Amniotic stem cell (primary cell): ENCODE measurements around the gene MUC2.

ENCODE experiments used
- DNase-seq: peaks from one replicate; lab custom pipeline; 2025; lab: John Stamatoyannopoulos, UW

The MUC2 gene

GRCh38 chr11:1036931-1037330 is 37.7 kb upstream of the MUC2 start:
- DNase-seq = no peak

- no peak for DNase-seq
Observed at GRCh38 chr11:1037506-1038055, 37.1 kb upstream of the MUC2 start.

DNA sequence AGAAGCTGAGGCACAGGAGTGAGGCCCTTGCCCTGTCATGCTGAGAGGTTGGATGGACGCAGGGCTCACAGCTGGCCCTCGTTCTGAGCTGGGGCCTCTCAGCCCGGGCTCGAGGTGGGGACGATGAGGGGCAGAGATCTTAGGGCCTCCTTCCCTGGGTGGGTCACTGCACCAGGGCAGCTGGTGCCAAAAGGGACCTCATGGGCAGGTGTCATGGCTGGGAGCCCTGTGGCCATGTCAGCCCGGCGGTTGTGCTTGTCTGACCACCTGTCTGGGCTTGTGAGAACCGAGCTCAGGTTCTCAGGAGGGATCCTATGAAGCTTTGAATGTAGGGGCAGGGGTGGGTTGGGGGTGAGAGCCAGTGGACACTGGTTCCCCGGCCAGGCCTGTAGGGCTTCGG is 36.3 kb upstream of the MUC2 start:
- DNase-seq = no peak

DNA sequence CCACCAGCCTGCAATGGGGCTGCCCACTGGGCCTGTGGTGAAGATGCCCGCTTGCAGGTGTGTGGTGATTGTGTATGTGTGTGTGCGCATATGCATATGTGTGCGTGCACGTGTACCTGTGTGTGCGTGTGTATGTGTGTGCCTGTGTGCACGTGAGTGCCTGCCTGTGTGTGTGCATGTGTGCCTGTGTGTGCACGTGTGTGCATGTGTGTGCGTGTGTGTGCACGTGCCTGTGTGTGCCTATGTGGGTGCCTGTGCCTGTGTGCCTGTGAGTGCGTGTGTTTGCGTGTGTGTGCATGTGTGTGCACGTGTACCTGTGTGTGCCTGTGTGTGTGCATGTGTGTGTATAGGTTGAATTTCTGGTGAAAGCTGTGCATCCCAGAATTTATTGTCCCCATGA is 35.8 kb upstream of the MUC2 start:
- DNase-seq = no peak

- no peak for DNase-seq
Observed at GRCh38 chr11:1039481-1040427, 34.9 kb upstream of the MUC2 start.

GRCh38 chr11:1040428-1041148 is 34.1 kb upstream of the MUC2 start:
- no peak for DNase-seq

- no peak for DNase-seq
Observed at GRCh38 chr11:1041149-1041467, 33.6 kb upstream of the MUC2 start.

GRCh38 chr11:1041471-1041870 is 33.2 kb upstream of the MUC2 start:
- no peak for DNase-seq

DNA sequence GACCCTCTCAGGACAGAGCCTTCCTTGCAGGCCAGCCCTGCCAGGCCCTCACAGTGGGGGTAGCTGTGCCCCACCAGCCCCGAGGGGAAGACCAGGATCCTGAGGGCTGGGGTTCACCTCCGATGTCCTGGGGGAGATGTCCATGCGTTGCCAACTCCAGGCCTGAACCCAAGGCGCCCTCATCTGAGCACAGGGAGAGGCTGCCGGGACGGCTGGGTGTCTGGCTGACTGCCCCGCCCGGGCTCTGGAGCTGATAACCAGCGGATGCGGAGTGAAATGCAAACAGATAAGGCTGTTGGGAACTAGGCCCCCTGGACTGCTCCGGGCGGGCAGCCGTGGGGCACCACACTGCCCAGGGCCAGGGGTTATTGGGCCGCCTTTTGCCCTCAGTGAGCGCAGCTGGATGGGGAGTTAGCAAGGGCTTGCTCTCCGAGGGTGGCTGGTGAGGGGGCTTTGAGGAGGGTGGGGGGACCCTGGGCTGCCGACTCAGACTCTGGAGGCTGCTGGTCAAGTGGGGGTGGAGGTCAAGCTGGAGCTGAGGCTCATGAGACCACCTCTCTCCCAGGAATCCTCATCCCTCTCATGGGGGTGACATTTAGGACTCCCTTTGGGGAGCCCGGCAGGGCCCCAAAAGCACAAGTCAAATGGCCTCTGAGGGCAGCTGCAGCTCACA is 32.6 kb upstream of the MUC2 start:
- DNase-seq = no peak

GRCh38 chr11:1042626-1043562 is 31.8 kb upstream of the MUC2 start:
- no peak for DNase-seq

DNA sequence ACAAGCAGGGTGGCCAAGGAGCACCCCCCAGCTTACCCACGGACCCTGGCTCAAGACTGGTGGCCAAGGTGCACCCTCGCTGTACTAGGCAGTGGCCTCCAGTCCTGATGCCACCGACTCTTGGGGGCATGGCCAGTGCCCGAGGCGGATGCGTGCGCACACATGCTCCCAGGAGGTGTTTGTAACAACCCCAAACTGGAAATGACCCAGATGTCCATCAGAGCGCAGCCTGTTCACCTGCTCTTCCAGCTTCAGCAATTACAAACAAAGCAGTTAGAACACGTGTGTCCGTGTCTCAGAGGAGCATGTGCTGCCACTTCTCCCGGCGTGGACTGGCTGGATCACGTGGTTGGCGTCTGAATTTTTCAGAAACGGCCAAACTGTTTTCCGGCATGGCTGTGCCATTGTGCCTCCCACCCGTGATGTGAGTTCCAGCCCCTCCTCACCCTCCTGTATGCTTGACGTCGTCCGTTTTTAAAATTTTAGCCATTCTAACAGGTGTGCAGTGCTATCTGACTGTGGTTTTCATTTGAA is 31.0 kb upstream of the MUC2 start:
- no peak for DNase-seq

GRCh38 chr11:1044160-1044559 is 30.5 kb upstream of the MUC2 start:
- no peak for DNase-seq

- no peak for DNase-seq
Observed at GRCh38 chr11:1047595-1048156, 27.0 kb upstream of the MUC2 start.

DNA sequence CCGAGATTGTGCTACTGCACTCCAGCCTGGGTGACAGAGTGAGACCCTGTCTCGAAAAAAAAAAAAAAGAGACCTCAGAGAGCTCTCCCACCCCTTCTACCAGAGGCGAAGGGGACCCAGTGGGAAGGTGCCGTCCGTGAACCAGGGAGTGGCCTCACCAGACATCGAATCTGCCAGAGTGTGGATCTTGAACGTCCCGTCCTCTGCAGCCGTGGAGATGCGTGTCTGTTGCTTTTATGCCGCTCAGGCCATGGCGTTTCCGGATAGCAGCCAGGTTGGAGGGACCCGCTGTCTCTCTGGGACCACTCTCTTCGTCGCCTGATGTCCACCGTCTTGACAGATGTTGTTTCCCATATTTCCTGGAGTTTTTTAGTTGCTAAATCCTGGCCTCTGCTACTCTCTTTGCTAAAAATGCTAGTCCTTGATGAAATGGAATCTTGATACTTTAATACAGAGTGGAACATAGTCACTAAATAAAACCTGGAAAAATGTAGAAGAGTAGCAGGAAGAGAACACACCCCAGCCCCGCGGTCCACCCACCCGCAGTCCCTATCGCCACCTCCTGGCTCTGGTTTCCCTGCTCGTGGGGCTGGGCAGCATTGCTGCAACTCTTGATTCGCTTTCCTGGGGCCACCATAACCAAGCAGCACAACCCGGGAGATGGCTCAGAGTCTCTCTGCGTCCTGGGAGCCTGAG is 26.2 kb upstream of the MUC2 start:
- no peak for DNase-seq

DNA sequence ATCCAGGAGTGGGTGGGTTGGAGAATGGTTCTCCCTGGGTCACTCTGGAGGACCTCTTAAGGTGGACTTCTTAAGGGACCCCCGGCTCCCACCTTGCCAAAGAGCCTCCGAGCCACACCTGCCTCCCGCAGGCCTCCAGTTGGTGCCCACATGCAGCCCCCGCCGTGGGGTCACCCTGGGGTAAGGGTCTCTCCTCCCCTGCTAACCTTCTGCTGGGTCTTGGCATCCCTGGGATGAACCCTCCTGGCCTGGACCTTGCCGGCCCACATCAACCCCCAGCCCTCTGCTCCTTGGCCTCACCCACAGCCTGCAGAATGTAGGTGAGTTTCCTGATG is 25.6 kb upstream of the MUC2 start:
- DNase-seq = no peak

DNA sequence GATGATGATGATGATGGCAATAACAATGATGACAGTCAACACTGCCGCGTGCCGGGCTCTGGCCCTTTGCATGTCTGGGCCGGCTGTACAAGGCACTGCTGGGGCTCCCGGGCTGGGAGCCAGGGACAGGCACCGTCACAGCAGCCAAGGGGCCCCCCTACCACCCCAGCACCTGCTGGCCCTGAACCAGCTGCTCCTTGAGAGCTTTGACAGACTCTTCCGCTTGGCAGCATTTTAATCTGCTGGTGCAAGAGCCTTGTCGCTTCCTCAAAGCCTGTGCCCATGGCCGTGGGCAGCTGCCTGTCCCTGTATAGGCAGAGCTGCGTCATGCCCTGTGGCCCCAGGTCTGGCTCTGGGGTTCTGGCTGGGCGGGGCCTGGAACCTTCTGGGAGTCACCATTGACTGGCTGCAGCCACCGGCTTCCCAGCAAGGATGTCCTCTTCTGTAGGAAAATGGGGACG is 25.2 kb upstream of the MUC2 start:
- DNase-seq = no peak

DNA sequence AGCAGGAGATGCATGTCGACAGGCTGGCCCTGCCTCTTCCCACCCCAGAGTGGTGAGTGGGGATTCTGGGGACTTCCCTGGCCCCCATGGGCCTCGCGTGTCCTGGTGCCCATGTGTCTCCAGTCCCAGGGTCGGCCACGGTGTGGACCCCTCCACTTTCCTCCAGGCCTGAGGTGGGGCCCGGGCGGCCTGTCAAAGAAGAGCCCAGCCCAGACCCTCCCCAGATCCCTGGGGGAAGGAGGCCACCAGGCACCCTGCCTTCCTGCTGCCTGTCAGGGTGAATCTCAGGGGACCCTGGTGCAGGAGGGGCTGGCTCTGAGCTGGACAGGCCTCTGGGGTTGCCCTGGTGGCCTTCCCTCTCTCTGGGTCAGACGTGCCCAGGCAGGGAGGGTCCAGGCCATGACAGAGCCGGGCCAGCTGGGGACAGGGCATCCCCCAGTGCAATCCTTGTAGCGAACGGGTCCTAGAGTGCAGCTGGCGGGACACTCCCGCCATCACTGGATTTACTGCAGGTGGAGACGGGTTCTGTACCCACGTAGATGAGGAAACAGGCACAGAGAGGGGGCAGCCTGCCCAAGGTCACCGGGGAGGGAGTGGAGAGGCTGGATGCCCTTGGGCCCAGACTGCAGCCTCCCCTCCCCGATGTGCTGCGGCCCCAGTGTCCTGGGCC is 24.6 kb upstream of the MUC2 start:
- no peak for DNase-seq

DNA sequence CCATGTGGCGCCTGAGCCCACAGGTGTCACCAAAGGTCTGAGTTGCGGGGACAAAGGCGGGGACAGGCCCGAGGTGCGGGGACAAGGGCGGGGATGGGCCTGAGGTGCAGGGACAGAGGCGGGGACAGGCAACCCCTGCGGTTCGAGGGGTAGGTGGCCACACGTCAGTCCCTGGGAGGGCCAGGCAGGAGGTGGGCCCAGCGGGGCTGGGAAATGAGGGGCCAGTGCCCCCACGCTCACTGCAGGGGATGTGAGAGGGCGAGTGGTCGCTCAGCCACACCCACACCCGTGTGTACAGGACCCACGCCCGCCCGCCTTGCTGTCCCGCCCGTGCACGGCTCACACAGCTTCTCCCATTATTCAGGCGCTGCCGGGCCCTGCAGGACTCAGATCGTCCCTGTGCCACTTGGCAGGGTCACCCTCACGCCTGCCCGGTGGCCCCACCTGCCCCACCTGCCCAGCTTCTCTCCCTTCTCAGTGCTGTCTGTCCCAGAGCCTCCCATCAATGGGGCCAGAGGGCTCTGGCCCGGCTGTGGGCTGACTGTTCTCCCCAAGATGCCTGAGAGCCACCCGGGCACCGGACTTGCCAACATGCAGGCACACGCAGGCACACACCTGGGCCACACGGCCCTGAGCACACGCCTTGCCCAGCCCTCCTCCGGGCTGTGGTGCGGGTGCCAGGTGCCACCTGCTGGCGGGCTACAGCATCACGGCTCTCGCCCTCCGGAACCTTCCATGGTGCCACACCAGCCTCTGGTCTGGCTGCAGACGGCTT is 23.9 kb upstream of the MUC2 start:
- no peak for DNase-seq
